CD4-positive, alpha-beta T cell treated with Interleukin-21 for 1 hour (primary cell): Measurements from ENCODE around the gene ZDHHC4.

Experiments used
- DNase-seq: peaks from one replicate; pipeline ENCODE4 v3.0.0-alpha.2; 2020

The ZDHHC4 gene

DNA sequence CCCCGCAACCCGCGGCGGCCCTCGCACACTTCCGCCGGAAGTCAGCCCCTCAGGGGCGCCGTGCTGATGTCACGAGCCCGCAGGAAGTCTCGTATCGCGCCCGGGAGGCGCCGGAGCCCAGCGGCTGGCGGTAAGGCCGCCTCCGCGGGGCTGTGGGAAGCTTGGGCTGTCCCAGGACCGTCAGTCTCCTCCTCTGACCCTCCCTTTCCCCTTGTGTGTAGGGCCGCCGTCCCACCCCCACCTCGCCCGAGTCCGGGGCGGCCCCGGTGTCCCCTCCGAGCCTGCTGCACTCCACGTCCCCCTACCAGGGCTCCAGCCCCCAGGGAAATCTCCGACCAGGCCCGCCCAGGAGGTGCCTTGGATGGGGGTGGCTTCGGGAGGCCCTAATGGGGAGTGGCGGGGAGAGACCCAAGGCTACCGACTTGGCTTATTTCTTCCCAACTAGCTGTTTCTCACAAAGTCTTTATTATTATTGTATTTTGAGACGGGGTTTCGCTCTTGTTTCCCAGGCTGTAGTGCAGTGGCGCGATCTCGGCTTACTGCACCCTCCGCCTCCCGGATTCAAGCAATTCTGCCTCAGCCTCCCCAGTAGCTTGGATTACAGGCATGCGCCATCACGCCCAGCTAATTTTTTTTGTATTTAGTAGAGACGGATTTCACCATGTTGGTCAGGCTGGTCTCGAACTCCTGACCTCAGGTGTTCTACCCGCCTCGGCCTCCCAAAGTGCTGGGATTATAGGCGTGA lies at the start of gene ZDHHC4:
TSS of gene ZDHHC4 (plus strand) at position 86 of the 745 bp plus-strand sequence. CDS start 3,108 bp downstream, outside the sequence.
- DNase-seq: peak; percentile 88

DNA sequence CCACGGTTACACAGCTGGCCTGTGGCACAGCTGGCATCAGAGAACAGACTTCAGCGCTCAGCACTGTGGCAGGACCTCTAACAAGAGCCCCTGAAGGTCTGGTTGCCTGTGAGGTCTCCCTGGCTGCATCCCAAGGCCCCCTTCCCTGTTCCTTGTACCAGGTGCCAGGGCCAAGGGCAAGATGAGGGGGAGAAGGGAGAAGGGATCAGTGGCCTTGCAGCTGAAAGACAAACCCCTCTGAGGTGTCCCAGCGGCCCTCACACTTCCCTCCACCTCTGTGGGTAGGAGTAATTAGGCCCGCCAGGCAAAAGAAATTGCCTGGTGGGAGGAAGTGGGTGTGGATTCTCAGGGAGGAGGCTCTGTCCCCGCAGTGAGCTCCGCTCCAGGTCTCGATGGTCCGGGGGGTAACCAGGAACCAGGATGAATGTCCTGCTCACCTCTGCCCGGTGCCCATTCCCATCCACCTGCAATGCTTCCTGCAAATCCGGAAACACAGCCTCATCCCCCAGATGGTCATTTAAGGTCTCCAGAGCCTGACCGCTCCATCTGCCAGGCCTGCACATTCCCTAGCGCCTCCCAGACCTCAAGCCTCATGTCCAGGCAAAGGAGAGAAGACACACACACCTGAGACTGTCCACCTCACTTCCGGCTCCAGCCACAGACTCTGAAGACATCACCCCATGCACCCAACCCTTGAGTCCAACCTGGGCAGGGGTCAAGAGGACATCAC lies 48.7 kb upstream of the ZDHHC4 start:
- DNase-seq: no peak

DNA sequence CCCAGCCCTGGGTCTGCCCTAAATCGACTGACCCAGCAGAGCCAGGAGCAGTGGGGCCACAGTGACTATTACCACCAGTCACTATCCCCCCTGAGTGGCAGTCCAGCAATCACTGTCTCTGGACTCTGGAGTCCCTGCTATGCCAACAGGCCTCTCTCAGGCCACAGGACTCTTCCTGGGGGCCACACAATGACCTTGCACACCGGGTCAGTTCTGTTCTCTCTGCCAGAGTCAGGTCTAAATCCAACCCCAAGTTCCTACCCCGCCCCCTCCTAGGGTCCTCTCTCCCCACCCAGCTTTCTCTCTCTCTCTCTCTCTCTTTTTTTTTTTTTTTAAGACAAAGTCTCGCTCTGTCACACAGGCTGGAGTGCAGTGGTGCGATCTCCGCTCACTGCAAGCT lies 47.6 kb upstream of the ZDHHC4 start:
- DNase-seq: no peak

DNA sequence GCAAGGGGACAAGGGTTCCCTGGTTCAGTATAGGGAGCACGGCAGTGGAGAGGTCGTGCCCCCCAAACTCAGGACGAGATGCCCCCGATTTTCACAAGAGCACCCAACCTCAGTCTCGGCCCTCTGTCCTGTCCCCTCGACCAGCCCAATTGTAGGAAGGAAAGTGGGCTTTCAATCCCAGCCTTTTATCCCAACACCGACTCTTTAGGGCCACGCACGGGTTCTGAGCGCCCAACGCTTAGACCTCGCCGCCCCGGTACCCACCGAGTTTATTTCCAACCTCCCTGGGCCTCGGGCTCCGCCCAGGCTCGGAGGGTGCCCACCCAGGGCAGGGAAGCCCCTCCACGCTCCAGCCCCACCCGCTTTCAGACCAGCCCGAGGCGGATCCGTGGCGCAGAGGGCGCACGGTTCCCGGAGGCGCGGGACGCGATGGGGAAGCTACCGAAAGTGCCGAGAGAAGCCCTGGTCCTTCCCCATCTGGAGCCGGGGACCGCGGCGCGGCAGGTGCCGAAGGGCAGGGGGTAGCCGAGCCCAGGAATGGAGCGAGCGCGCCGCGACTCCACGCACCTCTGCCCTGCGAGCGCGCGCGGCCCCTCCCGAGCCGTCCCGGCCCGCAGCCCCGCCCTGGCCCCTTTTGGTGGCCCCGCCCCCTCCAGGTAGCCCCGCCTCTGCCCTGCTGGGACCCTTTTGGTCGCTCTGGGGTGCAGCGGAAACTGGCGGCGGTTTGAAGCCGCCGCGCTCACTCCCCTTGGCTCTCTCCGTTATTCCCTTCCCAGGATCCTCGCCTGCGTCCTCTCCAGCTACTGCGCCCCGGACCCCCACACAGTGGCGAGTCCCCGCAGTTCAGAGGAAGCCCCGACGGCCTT lies 46.4 kb upstream of the ZDHHC4 start:
- DNase-seq: peak; percentile 64

DNA sequence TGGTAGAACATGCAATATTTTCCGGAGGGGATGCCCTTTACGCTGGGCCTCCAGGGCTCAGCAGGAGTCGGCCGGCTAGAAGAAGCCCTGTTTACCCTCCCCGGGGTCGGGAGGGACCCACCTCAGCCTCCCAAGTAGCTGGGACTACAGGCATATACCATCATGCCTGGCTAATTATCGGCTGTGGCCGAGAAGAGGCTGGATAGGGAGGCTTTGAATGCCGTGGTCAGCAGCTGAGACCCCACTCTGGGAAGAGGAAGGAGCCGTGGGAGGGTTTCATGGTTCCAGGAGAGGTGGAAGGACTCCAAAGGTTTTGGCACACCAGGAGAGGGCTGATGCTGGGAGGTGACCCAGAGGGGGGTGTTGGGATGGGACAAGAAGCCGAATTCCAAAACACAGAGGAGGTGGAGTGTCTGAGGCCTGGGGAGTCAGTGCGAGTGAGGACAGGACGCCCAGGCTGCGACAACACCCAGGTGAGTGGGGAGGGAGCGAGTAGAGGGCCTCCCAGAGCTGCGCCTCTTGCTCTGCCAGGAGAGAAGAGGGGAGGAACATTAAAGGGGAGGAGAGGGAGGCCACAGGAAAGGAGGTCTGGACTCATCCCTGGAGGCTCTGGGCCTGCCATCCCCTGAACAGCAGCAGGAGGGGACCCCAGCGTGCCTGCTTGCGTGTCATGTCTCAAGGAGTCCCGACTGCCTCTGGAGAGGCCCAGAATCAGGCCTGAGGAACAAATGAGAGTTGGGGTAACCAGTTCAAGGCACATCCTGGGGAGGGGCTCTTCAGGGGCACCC lies 45.6 kb upstream of the ZDHHC4 start:
- no peak for DNase-seq

DNA sequence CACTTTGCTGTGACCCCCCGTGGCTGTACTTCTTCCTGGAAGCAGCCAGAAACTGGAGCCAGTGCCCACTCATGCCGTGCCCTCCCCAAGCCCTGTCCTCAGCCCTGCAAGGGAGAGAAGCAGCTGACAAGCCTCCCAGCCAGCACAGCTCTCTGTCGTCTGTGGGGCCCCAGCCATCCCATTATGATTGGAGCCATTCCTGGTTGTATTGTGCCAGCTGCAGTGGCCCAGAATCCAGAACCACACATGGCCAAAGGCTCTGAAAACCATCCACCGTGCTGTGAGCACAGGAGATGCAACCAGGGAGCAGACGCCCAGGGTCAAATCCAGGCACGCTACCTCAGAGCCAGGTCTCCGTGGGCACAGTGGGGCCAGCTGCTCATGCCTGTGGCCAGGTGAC lies 44.7 kb upstream of the ZDHHC4 start:
- DNase-seq: no peak

DNA sequence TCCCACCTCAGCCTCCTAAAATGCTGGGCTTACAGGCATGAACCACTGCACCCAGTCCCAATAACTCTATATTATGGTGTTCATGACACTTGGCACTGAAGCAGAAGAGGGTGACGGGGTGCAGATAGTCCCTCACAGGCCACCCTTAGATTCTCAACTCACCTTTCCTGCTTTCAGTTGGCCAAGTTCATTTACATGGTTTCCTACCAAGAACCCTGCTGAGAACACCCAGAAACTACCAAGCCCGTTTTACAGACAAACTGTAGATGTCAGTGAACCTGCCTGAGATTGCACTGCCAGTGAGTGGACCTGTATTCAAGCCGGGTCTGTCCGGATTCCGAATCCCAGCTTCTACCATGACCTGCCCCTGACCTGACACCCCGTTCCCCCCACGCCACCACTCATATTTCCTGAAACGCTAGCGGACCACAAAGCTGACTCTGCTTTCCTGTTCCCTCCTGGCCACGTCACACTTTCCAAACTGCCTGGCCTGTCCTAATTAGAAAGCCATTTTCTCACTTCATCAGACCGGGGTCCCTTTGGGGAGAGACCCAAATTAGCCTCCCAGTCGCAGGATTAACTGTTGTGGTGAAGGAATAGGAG lies 43.3 kb upstream of the ZDHHC4 start:
- DNase-seq: no peak

DNA sequence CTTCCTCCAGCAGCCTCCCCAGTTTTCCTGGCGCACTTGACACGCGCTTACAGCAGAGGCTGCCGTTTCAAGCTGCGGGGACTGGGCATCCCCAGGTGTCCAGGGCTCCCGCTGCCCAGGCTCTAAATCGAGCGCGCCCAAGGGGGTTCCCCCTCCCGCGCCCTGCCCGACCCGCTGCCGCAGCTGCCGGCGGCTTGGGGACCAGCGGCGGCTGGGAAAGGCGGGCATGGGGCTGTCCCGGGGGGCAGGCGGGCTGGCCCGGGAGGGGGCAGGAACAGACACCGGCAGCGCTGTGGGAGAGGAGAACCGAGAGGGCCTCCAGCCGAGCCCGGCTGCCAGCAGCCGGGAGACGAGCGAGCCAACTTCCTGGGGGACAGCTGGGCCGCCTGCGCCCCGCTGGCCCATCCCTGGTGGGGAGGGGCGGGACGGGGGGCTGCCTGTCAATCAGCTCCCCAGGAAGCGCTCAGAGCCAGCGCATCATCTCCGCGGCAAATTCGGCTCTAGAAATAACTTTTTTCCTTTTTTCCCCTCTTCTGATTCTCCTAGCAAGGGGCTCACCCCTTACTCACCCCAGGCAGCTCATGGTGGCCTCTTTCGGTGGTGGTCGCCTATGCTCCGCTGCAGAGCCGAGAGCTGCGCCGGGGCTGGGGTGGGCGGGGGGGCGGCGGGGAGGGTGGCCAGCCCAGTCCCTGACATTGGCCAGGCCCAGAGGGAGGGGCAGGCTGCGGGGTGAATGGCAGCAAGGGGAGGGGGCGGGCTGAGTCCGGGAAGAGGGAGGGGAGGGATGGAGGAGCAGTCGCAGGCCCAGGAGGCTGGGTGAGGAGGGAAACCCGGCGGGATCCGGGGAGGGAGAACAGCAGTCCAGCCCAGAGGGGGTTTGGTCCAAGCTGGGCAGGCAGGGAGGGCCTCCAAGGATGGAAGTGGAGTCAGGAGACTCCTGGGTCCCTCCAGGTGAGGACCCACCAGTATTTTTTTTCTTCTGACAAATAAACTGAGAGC lies 40.7 kb upstream of the ZDHHC4 start:
- no peak for DNase-seq

DNA sequence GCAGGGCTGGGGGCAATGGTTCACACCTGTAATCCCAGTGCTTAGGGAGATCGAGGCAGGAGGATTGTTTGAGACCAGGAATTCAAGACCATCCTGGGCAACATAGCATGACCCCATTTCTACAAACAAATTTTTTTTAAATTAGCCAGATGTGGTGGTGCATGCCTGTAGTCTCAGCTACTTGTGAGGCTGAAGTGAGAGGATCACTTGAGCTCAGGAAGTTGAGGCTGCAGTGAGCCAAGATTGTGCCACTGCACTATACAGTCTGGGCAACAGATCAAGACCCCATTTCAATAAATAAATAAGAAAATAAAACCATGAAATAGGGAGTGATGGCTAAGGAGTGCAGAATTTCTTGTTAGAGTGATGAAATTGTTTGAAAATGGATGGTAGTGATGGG lies 34.9 kb upstream of the ZDHHC4 start:
- no peak for DNase-seq

DNA sequence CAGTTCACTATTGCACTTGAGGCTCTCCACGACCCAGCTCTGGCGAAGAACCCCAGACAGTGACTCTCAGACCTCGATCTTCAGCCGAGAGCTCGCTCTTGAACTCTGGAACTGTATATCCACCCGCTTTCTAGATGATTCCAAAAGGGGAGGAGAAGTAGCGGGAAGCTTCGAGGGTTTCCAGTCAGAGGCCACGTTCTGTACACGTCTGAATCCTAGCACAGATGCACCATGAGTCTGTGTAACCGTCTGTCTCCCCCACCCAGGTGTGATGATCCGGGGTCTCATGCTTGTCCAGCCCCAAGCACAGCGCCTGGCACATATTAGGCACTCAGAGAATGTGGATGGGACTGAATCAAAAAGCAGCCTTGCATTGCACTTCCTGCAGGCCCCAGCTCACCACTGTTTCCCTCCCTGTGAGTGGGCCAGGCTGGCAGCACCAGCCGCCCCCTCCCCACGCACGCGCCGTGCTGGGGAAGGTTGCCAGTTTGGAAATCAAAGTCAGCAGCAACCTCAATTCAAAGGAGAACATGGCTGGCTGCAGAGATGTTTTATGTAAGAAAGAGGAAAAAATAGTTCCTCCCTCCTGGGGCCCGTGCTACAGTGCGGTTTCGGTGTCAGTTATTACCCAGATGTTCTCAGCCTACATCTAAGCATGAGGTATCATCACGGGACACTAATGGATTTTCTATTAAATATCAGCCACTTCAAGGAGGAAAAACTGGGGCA lies 31.7 kb upstream of the ZDHHC4 start:
- no peak for DNase-seq

DNA sequence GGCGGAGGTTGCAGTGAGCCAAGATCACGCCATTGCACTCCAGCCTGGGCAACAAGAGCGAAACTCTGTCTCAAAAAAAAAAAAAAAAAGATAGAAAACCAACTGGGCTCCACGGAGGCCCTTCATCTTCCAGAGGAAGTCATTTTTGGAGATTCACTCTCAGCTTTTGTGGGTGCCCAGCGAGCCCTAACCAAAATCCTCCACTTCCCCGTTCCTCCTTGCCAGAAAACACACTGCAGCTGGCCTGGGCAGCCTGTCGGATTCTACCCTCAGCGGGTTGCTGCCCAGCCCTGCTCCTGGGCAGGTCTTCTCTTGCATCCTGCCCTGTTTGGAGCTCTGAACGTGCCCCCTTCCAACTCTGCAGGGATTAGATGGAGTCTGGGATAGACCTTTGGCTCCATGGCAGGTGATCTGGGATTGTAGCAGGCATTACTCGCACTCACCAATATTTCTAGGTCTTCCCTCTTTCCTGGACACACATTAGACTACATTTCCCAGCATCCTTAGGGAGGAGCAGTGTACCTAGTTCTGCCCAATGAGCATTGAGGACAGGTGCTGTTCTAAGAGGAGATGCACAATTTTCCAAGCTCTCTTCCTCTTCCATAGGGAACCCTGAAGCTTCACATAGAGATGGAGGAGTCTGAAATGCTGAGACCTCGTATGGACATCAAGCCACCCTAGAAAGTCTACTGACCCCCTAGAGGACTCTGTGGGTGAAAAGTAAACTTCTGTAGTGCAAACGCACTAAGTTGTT lies 30.6 kb upstream of the ZDHHC4 start:
- no peak for DNase-seq

DNA sequence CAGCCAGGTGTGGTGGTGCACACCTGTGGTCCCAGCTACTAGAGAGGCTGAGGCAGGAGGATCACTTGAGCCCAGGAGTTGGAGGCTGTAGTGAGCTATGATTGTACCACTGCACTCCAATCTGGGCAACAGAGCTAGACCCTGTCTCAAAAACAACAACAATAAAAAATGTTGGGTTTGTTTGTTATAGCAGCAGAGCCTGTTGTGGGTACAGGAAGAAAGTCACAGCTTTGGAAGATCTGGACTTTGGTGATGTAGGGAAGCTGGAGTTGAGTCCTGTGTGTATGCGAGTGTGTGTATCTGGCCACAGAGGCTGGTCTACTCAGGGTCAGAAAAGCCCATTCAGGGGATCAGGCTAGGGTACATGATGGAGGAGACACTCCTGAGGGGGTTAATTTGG lies 29.9 kb upstream of the ZDHHC4 start:
- no peak for DNase-seq

DNA sequence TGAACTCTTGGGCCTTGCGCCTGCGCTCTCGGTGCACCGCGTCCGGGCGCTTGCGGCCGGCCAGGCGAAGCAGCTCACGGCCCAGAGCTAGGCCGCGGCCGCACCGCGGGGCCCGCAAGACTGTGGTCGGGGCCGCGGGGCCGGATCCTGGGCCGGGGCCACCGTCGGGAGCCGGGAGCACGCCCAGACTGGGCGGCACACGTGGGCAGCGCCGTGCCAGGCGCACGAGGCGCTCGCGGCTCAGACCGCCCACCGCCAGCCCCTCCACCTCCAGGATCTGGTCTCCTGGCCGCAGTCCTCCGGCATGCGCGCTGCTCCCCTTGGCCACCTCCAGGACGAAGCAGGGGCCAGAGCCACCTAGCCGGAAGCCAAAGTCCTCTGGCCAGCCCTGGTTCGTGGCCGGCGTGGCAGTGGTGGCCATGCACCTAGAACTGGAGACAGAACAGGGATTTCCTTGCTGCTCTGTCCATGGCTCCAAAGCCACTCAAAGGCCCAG lies 26.2 kb upstream of the ZDHHC4 start, which contains the start of gene GRID2IP:
TSS of gene GRID2IP (minus strand) at position 446 of the 496 bp plus-strand sequence. CDS start at position 421, 25 bp downstream.
- DNase-seq: no peak

DNA sequence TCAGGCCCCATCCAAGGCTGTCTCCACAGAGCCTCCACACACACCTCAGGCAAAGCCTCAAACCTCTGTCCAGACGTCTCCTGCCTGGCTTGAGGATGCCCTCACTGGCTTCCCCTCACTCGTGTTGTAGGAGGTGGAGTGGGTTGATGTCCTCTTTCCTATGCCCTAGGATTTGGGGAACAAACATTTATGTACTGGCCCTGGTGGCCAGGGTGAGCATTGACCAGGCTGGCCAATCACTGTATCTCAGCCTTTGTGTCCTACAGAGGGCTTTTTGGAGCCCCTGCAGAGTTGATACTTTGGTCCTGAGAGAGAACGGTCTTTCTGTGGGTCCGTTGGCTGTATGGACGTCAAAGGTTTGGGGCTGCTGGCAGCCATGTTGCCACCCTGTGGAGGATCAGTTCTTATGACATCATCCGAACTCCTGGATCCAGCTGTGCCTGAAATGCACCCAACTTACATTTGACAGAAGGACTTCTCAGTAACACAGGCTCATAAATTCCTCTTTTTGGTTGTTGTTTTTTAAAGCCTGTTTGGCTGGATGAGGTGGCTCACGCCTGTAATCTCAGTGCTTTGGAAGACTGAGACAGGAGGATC lies 23.7 kb upstream of the ZDHHC4 start:
- DNase-seq: no peak

DNA sequence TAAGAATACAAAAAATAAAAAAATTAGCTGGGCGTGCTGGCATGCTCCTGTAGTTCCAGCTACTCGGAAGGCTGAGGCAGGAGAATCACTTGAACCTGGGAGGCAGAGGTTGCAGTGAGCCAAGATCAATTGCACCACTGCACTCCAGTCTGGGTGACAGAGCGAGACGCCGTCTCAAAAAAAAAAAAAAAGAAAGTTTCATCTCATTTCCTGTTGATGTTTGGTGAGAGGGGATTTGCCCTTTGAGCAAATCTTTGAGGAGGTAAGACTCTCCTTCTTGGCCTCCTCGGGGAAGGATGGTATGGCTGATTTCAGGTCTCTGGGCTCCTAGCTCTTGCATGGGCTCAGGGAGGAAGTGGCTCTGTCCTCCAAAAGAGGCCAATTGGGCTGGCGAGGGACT lies 22.4 kb upstream of the ZDHHC4 start:
- DNase-seq: no peak

DNA sequence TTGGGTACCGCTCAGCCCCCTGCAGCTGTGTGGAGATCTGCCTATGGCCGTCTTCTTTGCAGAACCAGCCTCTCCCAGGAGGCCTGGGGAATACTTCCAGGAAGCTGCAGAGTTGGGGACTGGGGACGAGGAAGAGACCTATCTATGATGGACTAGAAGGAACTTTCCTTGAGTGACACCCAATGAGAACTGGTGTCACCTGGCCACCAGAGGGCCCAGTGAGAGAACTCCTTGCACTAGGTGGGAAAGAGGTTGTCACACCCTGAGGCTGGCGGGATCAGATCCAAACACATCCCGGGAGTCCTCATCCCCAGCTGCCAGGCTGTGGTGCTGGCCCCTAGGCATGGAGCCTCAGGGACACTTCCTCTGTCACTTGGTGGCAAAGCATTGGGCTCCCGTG lies 21.1 kb upstream of the ZDHHC4 start:
- no peak for DNase-seq

DNA sequence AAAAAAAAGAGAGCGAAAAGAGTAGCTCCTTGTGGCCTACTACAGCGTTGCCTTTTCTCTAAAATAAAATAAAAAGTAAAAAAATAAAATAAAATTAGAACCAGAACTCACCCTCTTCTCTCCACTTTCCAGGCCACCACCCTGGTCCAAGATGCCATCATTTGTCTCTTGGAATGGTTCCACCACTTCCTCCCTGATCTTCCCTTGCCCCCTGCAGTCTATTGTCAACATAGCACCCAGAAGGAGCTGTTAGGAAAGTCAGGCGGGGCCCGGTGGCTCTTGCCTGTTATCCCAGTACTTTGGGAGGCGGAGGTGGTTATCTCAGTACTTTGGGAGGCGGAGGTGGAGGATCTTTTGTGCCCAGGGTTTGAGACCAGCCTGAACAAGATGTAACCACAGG lies 18.4 kb upstream of the ZDHHC4 start:
- peak; percentile 14 for DNase-seq

DNA sequence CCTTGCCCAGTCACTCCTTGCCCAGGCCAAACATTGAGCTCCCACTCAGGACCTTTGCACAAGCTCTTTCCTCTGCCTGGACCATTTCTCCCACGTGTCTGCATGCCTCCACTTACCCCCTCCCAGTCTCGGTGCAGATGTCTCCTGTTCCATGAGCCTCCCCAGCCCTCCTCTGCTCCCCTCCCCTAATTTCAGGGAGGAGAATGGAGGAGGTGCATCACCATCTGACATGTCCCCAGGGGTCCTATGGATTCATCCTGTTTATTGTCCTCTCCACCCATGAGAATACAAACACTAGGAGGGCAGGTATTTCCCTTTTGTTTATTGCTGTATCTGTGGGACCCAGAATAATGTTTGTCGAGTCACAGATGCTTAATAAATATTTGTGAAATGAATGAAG lies 17.4 kb upstream of the ZDHHC4 start:
- no peak for DNase-seq

DNA sequence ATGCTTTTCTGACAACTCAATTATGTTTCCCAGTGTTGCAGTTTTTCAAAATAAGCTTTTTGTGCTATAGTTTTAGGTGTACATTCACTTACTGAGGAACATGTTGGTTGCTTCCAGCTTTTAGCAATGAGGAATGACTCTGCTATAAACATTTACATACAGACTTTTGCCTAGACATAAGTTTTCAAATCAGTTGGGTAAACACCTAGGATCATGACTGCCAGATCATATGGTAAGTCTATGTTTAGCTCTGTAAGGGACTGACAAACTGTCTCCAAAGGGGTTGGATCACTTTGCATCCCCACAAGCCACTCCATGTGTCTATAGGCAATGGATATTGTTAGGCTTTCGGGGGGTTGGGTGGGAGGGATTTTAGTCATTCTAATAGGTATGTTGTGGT lies 15.1 kb upstream of the ZDHHC4 start:
- DNase-seq: no peak
